ENCODE results near the gene SLC25A42.
"Not testable (repeated sequence)": the region's sequence is repeated elsewhere in the genome, so short reads cannot be mapped to it uniquely, and the experiment has no call there.

Gene SLC25A42

GRCh38 chr19:19123386-19123785 lies 59.6 kb downstream of the SLC25A42 start:
- no peak for DNase-seq (ENCODE audit: low spot score)
- POLR2A ChIA-PET (ENCODE audit: low non-redundant PET) = no interaction called here
- CTCF ChIA-PET = interaction anchor here (0.7 kb wide), 1 partner anchor 17 kb away, joined by 3 read pairs; no protein-coding TSS in a partner anchor
- no peak for TF ChIP-seq CTCF (conservative IDR thresholded peaks at IDR 0.05; ENCODE audit: low read depth)
- no peak overlapping the region for H3K27ac ChIP-seq

GRCh38 chr19:19126102-19126501 lies 62.3 kb downstream of the SLC25A42 start:
- ChIA-PET CTCF (no interaction called here), POLR2A (ENCODE audit: low non-redundant PET) (no interaction called here)
- DNase-seq (ENCODE audit: low spot score) = no peak
- TF ChIP-seq CTCF (conservative IDR thresholded peaks at IDR 0.05; ENCODE audit: low read depth) = no peak
- H3K27ac ChIP-seq = no peak overlapping the region

GRCh38 chr19:19131989-19132388 lies 68.2 kb downstream of the SLC25A42 start:
- ChIA-PET CTCF (no interaction called here), POLR2A (ENCODE audit: low non-redundant PET) (no interaction called here)
- TF ChIP-seq CTCF (conservative IDR thresholded peaks at IDR 0.05; ENCODE audit: low read depth) = no peak
- no peak overlapping the region for H3K27ac ChIP-seq
- no peak for DNase-seq (ENCODE audit: low spot score)

- no peak for TF ChIP-seq CTCF (conservative IDR thresholded peaks at IDR 0.05; ENCODE audit: low read depth)
- H3K27ac ChIP-seq = 0 out of 2 replicates have a peak overlapping the region, but pooled peaks have one; percentile 17
- POLR2A ChIA-PET (ENCODE audit: low non-redundant PET) = no interaction called here
- CTCF ChIA-PET = interaction anchor here (0.5 kb wide), 1 partner anchor 11 kb away, joined by 5 read pairs; no protein-coding TSS in a partner anchor
- DNase-seq (ENCODE audit: low spot score) = no peak
Observed at GRCh38 chr19:19132912-19133311, 69.1 kb downstream of the SLC25A42 start.

GRCh38 chr19:19133985-19134384 lies 70.2 kb downstream of the SLC25A42 start:
- POLR2A ChIA-PET (ENCODE audit: low non-redundant PET) = no interaction called here
- no peak for TF ChIP-seq CTCF (conservative IDR thresholded peaks at IDR 0.05; ENCODE audit: low read depth)
- H3K27ac ChIP-seq = 0 out of 2 replicates have a peak overlapping the region, but pooled peaks have one; percentile 2
- DNase-seq (ENCODE audit: low spot score) = no peak
- CTCF ChIA-PET = interaction anchor here (0.7 kb wide), 1 partner anchor 93 kb away, joined by 3 read pairs; no protein-coding TSS in a partner anchor

- TF ChIP-seq CTCF (conservative IDR thresholded peaks at IDR 0.05; ENCODE audit: low read depth) = no peak
- CTCF ChIA-PET = no interaction called here
- no peak for DNase-seq (ENCODE audit: low spot score)
- H3K27ac ChIP-seq = 0 out of 2 replicates have a peak overlapping the region, but pooled peaks have one; percentile 2
- POLR2A ChIA-PET (ENCODE audit: low non-redundant PET) = no interaction called here
Observed at GRCh38 chr19:19134687-19135158, 70.9 kb downstream of the SLC25A42 start.

GRCh38 chr19:19135713-19136112 lies 71.9 kb downstream of the SLC25A42 start:
- DNase-seq (ENCODE audit: low spot score); H3K27ac ChIP-seq; POLR2A ChIA-PET (ENCODE audit: low non-redundant PET): not testable (repeated sequence)
- CTCF ChIA-PET = interaction anchor here (0.5 kb wide), 1 partner anchor 9 kb away, joined by 4 read pairs; no protein-coding TSS in a partner anchor
